ENCODE data around the gene DGUOK. TPM values are rescaled to one million over a fixed set of nuclear protein-coding genes. Genes with fewer than 3 reads are reported as not detected.
"Not testable (repeated sequence)": the region's sequence is repeated elsewhere in the genome, so short reads cannot be mapped to it uniquely, and the experiment has no call there.

The DGUOK gene
- total RNA-seq, 2 donors from 2014 or later = 13.2 to 16.1 TPM

DNA sequence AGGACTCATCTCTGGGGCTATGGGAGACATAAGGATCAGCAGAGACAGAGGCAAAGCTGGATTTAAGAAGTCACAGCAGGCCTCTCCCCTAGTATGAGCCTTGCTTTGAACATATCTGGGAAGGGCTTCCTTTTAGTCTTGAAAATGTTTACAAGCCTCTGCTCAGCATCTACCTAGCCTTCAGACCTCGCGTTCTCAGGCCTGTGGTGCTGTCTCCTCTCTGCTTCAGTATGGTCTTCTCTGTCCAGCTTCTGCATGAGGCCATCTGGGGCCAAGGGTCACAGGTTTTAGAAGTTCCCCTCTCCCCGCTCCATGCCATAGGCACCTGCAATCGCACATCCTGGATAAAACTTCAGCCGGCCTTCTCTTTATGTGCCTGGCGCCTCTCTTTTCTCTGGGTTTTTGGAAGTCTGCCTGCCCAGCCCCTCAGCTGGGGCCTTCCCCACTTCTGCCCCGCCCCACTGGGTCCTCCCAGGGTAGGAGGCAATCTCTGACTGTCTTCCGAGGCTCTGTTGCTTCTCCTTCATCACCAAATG lies 26.8 kb upstream of the DGUOK start:
- intact Hi-C loops (cut with DNase I) = no loop called here
- no peaks in the 10 kb centered on the region for H3K36me3 ChIP-seq (replicated peaks in 1 of 2; ENCODE audit: insufficient read depth in 1 of 2, low read depth in 2 of 2)
- H3K27ac ChIP-seq = no peak overlapping the region
- TF ChIP-seq POLR2A (IDR thresholded peaks at IDR 0.05) (no peak), CTCF (IDR thresholded peaks at IDR 0.05) (no peak)
- H3K9me3 ChIP-seq = no peaks in the 10 kb centered on the region
- DNase-seq (no peak), ATAC-seq (no peak)
- 76 to 82% methylated on average over 8 of the region's 8 CpGs for WGBS, 2 donors
- H3K27me3 ChIP-seq = no peaks in the 10 kb centered on the region
- H3K4me1 ChIP-seq = no peaks in the 10 kb centered on the region
- H3K4me3 ChIP-seq = no peak overlapping the region

GRCh38 chr2:73901143-73901542 lies 25.5 kb upstream of the DGUOK start:
- ATAC-seq = no peak
- Histone ChIP-seq H3K27me3 (no peaks in the 10 kb centered on the region), H3K4me1 (no peaks in the 10 kb centered on the region), H3K9me3 (no peaks in the 10 kb centered on the region), H3K27ac (no peak overlapping the region), H3K4me3 (no peak overlapping the region), H3K36me3 (replicated peaks in 1 of 2; ENCODE audit: insufficient read depth in 1 of 2, low read depth in 2 of 2) (no peaks in the 10 kb centered on the region)
- no peak for DNase-seq
- intact Hi-C loops (cut with DNase I) = no loop called here
- TF ChIP-seq CTCF (IDR thresholded peaks at IDR 0.05) = no peak
- TF ChIP-seq POLR2A (IDR thresholded peaks at IDR 0.05) = no peak
- 49 to 75% methylated on average over 4 to 9 of the region's 10 CpGs for WGBS, 2 donors

GRCh38 chr2:73902284-73902683 lies 24.4 kb upstream of the DGUOK start:
- 64 to 74% methylated on average over 4 of the region's 4 CpGs for WGBS, 2 donors
- Histone ChIP-seq H3K27ac (no peak overlapping the region), H3K36me3 (replicated peaks in 1 of 2; ENCODE audit: insufficient read depth in 1 of 2, low read depth in 2 of 2) (no peaks in the 10 kb centered on the region), H3K27me3 (no peaks in the 10 kb centered on the region), H3K4me1 (no peaks in the 10 kb centered on the region), H3K9me3 (no peaks in the 10 kb centered on the region), H3K4me3 (no peak overlapping the region)
- TF ChIP-seq POLR2A (IDR thresholded peaks at IDR 0.05) (no peak), CTCF (IDR thresholded peaks at IDR 0.05) (no peak)
- ATAC-seq (no peak), DNase-seq (no peak)
- intact Hi-C loops (cut with DNase I) = no loop called here

- DNase-seq (no peak), ATAC-seq (no peak)
- Histone ChIP-seq H3K4me1 (no peaks in the 10 kb centered on the region), H3K27ac (no peak overlapping the region), H3K36me3 (replicated peaks in 1 of 2; ENCODE audit: insufficient read depth in 1 of 2, low read depth in 2 of 2) (no peaks in the 10 kb centered on the region), H3K4me3 (no peak overlapping the region), H3K9me3 (no peaks in the 10 kb centered on the region), H3K27me3 (no peaks in the 10 kb centered on the region)
- intact Hi-C loops (cut with DNase I) = no loop called here
- WGBS, 2 donors = 79 to 81% methylated on average over 4 of the region's 4 CpGs
- TF ChIP-seq POLR2A (IDR thresholded peaks at IDR 0.05) = no peak
- no peak for TF ChIP-seq CTCF (IDR thresholded peaks at IDR 0.05)
Measured at GRCh38 chr2:73903313-73903712, 23.4 kb upstream of the DGUOK start.

DNA sequence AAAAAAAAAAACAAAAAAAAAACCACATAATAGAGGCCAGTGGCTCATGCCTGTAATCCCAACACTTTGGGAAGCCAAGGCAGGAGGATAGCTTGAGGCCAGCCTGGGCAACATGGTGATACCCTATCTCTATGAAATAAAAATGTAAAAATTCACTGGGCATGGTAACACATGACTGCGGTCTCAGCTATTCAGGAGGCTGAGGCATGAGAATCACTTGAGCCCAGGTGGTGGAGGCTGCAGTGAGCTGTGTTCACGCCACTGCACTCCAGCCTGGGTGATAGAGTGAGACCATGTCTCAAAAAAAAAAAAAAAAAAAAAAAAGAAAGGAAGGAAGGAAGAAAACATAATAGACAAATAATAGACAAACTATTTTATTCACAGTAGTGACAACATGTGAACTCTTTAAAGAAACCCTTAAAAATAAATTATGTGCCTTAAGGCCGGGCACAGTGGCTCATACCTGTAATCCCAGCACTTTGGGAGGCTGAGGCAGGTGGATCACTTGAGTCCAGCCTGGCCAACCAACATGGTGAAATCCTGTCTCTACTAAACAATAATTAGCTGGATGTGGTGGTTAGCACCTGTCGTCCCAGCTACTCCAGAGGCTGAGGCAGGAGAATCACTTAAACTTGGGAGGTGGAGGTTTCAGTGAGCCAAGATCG lies 22.6 kb upstream of the DGUOK start:
- H3K27ac ChIP-seq; H3K4me3 ChIP-seq; intact Hi-C loops (cut with DNase I); H3K4me1 ChIP-seq; H3K36me3 ChIP-seq (replicated peaks in 1 of 2; ENCODE audit: insufficient read depth in 1 of 2, low read depth in 2 of 2); H3K27me3 ChIP-seq; DNase-seq; ATAC-seq; H3K9me3 ChIP-seq: not testable (repeated sequence)
- 77 to 87% methylated on average over 5 of the region's 5 CpGs for WGBS, 2 donors
